Activated B cell treated with CpG ODN at 0.5 μM for 24 hours (primary cell): ENCODE results near the gene PPM1H. TPM values are rescaled to one million over a fixed set of nuclear protein-coding genes. Genes with fewer than 3 reads are reported as not detected.

ENCODE experiments used
- ATAC-seq: fragments of 200-7000 bp; cut with Tn5 transposase; one replicate; pipeline ENCODE4 v1.10.0; 2021; ENCODE audit warnings: low read depth, mild to moderate bottlenecking, moderate library complexity
- CTCF ChIA-PET: fragments of 350-600 bp; sonication (Branson Sonifier 250); formaldehyde crosslinking; loops from one replicate; lab custom pipeline; 2021; ENCODE audit warnings: antibody characterized with exemption; lab: Charles Lee
- POLR2A ChIA-PET: fragments of 350-600 bp; sonication (Branson Sonifier 250); formaldehyde crosslinking; loops from one replicate; lab custom pipeline; 2021; ENCODE audit warnings: antibody characterized with exemption; lab: Charles Lee
- DNase-seq: peaks from one replicate; pipeline ENCODE4 v3.0.0; 2022
- H3K27ac Mint-ChIP-seq: one replicate; pipeline ENCODE4 v1.8.0; 2020; ENCODE audit warnings: mixed read lengths
- H3K27me3 Mint-ChIP-seq: one replicate; pipeline ENCODE4 v1.8.0; 2021; ENCODE audit warnings: mixed read lengths
- H3K36me3 Mint-ChIP-seq: one replicate; pipeline ENCODE4 v1.8.0; 2021; ENCODE audit warnings: low read depth, mixed read lengths
- H3K4me1 Mint-ChIP-seq: one replicate; pipeline ENCODE4 v1.8.0; 2021; ENCODE audit warnings: mixed read lengths
- H3K4me3 Mint-ChIP-seq: one replicate; pipeline ENCODE4 v1.8.0; 2020; ENCODE audit warnings: mild to moderate bottlenecking, mixed read lengths
- H3K9me3 Mint-ChIP-seq: one replicate; pipeline ENCODE4 v1.8.0; 2020; ENCODE audit warnings: mixed read lengths
- intact Hi-C: fragments of 100-400 bp; cut with micrococcal nuclease; formaldehyde crosslinking; loops from one replicate; pipeline ENCODE4 v1.15.1; 2024
- total RNA-seq: library from RNA; stranded (reverse); gene quantifications from 2 replicates; pipeline ENCODE4 v1.2.3, GENCODE V29; 2022
- TF ChIP-seq, protein P1 (sequence below): fragments of 200-600 bp; IDR thresholded peaks from one replicate; pipeline ENCODE4 v1.8.0; 2022; ENCODE audit warnings: antibody characterized with exemption, mild to moderate bottlenecking

The PPM1H gene
- total RNA-seq, 1 donor from 2014 or later, result not detected

DNA sequence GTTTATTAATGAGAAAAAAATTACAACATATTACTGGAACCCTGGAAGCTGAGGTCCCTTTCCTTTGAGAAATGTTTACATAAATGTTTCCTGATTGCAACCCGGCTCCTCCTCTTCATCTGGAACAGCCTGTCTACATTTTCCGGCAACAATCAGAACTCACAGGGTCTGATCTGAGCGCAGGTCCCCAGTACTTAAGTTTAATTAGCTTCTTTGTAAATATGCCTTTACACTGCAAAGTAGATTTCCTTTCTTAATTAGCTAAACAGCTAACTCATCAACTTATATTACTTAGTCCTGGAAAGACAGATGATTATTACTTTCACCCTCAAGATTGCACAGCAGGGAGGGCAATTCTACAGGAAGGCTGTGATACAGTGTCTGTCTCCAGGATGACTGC lies 255.3 kb downstream of the PPM1H start:
- CTCF ChIA-PET, result no interaction called here
- intact Hi-C loops, result no loop called here
- no peaks in the 10 kb centered on the region for H3K4me1 Mint-ChIP-seq
- no peak for DNase-seq
- no peak for ATAC-seq
- no peaks in the 10 kb centered on the region for H3K36me3 Mint-ChIP-seq
- H3K27me3 Mint-ChIP-seq, result peaks cover 4% of the 10 kb centered on the region
- H3K9me3 Mint-ChIP-seq, result no peaks in the 10 kb centered on the region
- no peak overlapping the region for H3K4me3 Mint-ChIP-seq
- no peak overlapping the region for H3K27ac Mint-ChIP-seq
- POLR2A ChIA-PET, result no interaction called here
- TF ChIP-seq, protein P1, sequence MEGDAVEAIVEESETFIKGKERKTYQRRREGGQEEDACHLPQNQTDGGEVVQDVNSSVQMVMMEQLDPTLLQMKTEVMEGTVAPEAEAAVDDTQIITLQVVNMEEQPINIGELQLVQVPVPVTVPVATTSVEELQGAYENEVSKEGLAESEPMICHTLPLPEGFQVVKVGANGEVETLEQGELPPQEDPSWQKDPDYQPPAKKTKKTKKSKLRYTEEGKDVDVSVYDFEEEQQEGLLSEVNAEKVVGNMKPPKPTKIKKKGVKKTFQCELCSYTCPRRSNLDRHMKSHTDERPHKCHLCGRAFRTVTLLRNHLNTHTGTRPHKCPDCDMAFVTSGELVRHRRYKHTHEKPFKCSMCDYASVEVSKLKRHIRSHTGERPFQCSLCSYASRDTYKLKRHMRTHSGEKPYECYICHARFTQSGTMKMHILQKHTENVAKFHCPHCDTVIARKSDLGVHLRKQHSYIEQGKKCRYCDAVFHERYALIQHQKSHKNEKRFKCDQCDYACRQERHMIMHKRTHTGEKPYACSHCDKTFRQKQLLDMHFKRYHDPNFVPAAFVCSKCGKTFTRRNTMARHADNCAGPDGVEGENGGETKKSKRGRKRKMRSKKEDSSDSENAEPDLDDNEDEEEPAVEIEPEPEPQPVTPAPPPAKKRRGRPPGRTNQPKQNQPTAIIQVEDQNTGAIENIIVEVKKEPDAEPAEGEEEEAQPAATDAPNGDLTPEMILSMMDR, result no peak

DNA sequence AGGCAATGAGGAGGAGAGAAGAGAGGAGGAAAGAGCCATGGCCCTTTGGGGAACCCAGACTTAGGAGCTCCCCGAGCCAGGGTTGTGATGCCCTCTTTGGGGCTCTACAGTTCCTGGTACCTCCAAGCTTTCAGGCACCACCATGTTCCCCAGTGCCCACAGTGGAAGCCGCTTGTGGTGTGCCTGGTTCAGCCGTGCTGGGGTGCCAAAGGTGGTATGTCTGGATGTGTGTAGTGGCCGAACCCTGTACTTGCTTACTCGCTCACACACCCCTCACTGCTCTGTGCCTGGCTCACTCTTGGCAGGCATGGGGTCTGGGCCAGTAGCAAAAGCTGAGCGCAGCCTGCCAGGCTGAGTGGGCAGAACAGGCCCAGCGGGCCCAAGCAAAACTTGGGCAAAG lies 257.6 kb downstream of the PPM1H start:
- Mint-ChIP-seq H3K36me3 (no peaks in the 10 kb centered on the region), H3K4me3 (no peak overlapping the region), H3K27ac (no peak overlapping the region), H3K27me3 (peaks cover 5% of the 10 kb centered on the region), H3K4me1 (no peaks in the 10 kb centered on the region), H3K9me3 (no peaks in the 10 kb centered on the region)
- ATAC-seq (no peak), DNase-seq (no peak)
- POLR2A ChIA-PET, result no interaction called here
- intact Hi-C loops, result no loop called here
- CTCF ChIA-PET, result no interaction called here
- TF ChIP-seq, protein P1, result no peak

DNA sequence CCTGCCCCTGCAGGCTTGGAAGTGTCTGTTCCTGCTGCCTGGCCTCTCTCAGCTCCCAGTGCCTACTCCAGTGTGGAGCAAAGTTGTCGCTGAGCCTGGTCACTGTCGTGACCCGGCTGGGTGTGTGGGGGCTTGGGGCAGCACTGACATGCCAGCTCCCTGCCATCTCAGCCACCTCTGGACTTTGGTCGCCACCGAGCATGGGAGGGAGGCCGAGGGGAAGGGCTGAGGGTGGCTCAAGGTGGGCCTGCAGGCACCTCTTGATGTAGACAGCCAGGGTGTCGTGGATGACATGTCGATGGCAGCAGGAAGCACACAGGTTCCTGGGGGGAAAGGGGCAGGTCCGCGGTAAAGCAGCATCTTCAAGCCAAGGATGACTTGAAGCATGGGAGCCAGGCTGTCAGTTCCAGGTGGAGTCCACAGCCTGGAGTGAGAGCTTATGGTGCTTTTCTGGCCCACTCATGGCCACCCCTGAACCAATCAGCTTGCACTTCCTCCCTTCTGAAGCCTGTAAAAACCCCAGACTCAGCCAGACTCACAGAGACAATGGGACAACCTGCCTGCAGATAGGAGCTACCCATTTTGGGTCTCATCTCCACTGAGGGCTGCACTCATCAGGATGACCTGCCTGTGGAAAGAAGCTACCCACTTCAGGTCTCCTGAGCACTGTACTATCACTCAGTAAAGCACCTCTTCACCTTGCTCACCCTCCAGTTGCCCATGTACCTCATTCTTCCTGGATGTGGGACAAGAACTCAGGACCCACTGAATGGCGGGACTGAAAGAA lies 258.2 kb downstream of the PPM1H start:
- peaks cover 8% of the 10 kb centered on the region for H3K27me3 Mint-ChIP-seq
- H3K27ac Mint-ChIP-seq, result no peak overlapping the region
- intact Hi-C loops, result no loop called here
- no peaks in the 10 kb centered on the region for H3K9me3 Mint-ChIP-seq
- TF ChIP-seq, protein P1, result no peak
- DNase-seq (no peak), ATAC-seq (no peak)
- ChIA-PET CTCF (interaction anchor here (1.1 kb wide), 1 partner anchor 19 kb away, joined by 3 read pairs; no protein-coding TSS in a partner anchor), POLR2A (no interaction called here)
- no peaks in the 10 kb centered on the region for H3K36me3 Mint-ChIP-seq
- no peak overlapping the region for H3K4me3 Mint-ChIP-seq
- H3K4me1 Mint-ChIP-seq, result no peaks in the 10 kb centered on the region

DNA sequence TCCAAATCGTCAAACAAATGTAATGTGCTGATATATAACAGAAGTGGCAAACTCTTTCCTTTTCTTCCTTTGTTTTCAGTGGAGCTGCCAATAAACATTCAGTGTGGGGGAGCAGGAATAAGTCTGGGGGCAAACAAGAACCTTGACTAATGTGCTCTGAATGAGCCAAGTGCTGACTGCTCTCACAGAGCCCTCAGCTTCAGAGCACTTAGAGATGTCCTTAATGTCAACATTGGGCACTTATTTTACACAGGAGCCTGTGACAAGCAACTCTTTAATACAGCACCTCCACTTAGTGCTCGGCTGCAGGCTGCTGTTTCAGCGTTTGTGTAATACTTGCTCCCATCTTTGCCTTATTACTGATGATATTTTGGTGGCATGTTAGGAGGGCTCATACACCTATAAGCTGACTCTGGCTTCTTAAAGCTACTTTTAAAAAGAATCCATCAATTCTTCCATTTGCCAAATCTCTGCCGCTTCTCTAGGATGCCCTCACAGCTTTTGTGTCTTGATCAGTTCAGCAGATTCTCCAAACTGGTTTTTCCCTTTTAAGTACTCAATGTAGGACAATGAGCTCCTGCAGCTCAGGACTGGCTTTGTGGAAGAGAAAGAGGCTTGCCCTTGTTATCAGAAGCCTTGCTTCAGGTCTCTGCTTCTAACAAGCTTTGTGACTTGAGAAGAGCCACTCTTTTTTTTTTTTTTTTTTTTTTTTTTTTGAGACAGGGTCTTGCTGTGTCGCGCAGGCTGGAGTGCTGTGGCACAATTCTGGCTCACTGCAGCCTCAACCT lies 261.7 kb downstream of the PPM1H start:
- no peaks in the 10 kb centered on the region for H3K36me3 Mint-ChIP-seq
- H3K27ac Mint-ChIP-seq, result no peak overlapping the region
- intact Hi-C loops, result no loop called here
- DNase-seq (no peak), ATAC-seq (no peak)
- H3K4me1 Mint-ChIP-seq, result no peaks in the 10 kb centered on the region
- ChIA-PET POLR2A (no interaction called here), CTCF (no interaction called here)
- no peak overlapping the region for H3K4me3 Mint-ChIP-seq
- no peaks in the 10 kb centered on the region for H3K9me3 Mint-ChIP-seq
- H3K27me3 Mint-ChIP-seq, result peaks cover 4% of the 10 kb centered on the region
- TF ChIP-seq, protein P1, result no peak

DNA sequence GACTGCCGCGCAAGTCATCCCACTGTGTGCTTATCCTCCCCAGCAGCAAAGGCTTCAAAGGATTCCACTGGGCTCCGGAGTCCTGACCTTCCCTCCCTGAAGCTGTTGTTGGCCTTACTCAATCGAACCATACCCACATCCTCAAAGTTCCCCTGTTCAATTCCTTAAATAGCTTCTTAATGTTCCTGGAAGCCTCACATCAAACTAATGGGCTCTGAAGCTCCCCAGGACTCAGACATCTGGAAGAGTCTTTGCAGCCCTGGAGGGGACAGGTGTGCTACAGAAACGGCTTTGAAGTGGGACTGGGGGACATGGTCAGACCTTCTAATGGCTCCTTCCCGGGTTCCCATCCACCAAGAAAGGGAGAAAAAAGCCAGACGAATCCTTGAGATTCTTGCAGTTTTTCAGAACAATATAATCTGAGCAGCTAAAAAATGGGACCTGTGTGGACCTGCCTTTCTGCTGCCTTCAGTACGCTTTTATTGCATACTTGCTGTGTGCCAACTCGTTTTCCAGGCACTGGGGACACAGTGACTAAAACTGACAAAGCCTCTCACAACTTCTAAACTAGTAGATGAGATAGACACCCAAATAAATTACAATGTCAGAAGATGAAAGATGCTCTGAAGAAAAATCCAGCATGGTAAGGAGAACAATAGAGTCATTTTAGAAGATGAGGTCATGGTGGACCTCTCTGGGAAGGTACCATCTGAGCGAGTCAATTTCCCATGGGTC lies 263.8 kb downstream of the PPM1H start:
- ATAC-seq (no peak), DNase-seq (no peak)
- no peaks in the 10 kb centered on the region for H3K9me3 Mint-ChIP-seq
- CTCF ChIA-PET, result no interaction called here
- no peak overlapping the region for H3K4me3 Mint-ChIP-seq
- H3K36me3 Mint-ChIP-seq, result no peaks in the 10 kb centered on the region
- TF ChIP-seq, protein P1, result no peak
- POLR2A ChIA-PET, result no interaction called here
- no peaks in the 10 kb centered on the region for H3K4me1 Mint-ChIP-seq
- intact Hi-C loops, result no loop called here
- peaks cover 4% of the 10 kb centered on the region for H3K27me3 Mint-ChIP-seq
- no peak overlapping the region for H3K27ac Mint-ChIP-seq
